Erythroblast (primary cell): ENCODE measurements around the gene CTIF.
"Not testable (repeated sequence)": the region's sequence is repeated elsewhere in the genome, so short reads cannot be mapped to it uniquely, and the experiment has no call there.

Experiments
- DNase-seq, 2 experiments: peaks; one replicate each; lab custom pipeline; 2025; lab: John Stamatoyannopoulos, UW
- GATA1 ChIP-seq: IDR thresholded peaks from 2 replicates; pipeline ENCODE4 v1.6.1; 2011; ENCODE audit warnings: low read depth, mild to moderate bottlenecking, control low read depth, low read length, moderate library complexity
- POLR2A ChIP-seq: IDR thresholded peaks from 2 replicates; pipeline ENCODE4 v1.6.1; 2011; ENCODE audit warnings: mild to moderate bottlenecking, low read length

Gene CTIF

GRCh38 chr18:48803518-48803917 lies 264.7 kb downstream of the CTIF start:
- no peak for DNase-seq
- TF ChIP-seq GATA1 (no peak), POLR2A (no peak)

- DNase-seq, result no peak
- TF ChIP-seq GATA1 (no peak), POLR2A (no peak)
Observed at GRCh38 chr18:48803951-48804855, 265.4 kb downstream of the CTIF start.

- no peak for TF ChIP-seq GATA1
- DNase-seq, result no peak
Observed at GRCh38 chr18:48804856-48805610, 266.2 kb downstream of the CTIF start.

- TF ChIP-seq GATA1, result no peak
- no peak for TF ChIP-seq POLR2A
- no peak for DNase-seq
Observed at GRCh38 chr18:48805826-48806535, 267.1 kb downstream of the CTIF start.

GRCh38 chr18:48806551-48807261 lies 267.9 kb downstream of the CTIF start:
- no peak for DNase-seq
- TF ChIP-seq POLR2A (no peak), GATA1 (no peak)

- no peak for TF ChIP-seq GATA1
- TF ChIP-seq POLR2A, result no peak
- DNase-seq, result no peak
Observed at GRCh38 chr18:48808476-48808875, 269.6 kb downstream of the CTIF start.

- no peak for TF ChIP-seq POLR2A
- TF ChIP-seq GATA1, result no peak
- DNase-seq, result no peak
Observed at GRCh38 chr18:48809365-48809764, 270.5 kb downstream of the CTIF start.

- no peak for DNase-seq
- TF ChIP-seq POLR2A, result no peak
- no peak for TF ChIP-seq GATA1
Observed at GRCh38 chr18:48810805-48811204, 272.0 kb downstream of the CTIF start.

GRCh38 chr18:48811401-48811800 lies 272.6 kb downstream of the CTIF start:
- no peak for TF ChIP-seq POLR2A
- no peak for DNase-seq

GRCh38 chr18:48811977-48812451 lies 273.2 kb downstream of the CTIF start:
- DNase-seq, result not testable (repeated sequence)

GRCh38 chr18:48813321-48813720 lies 274.5 kb downstream of the CTIF start:
- DNase-seq, result no peak
- no peak for TF ChIP-seq POLR2A
- TF ChIP-seq GATA1, result no peak

- TF ChIP-seq GATA1, result no peak
- peak; percentile 48 for TF ChIP-seq POLR2A
- peak; percentile 88 for DNase-seq
Observed at GRCh38 chr18:48813833-48814489, 275.1 kb downstream of the CTIF start.
